K562 (cell line): Measurements from ENCODE around the gene TENT4A. TPM values are rescaled to one million over a fixed set of nuclear protein-coding genes. Genes with fewer than 3 reads are reported as not detected.
A peak's percentile ranks its signal among the peaks of the same experiment; 100 is the strongest.

Experiments used
- GABPA ChIP-seq: fragments of 200-800 bp; sonication (Bioruptor generic); conservative IDR thresholded peaks from 2 replicates; pipeline ENCODE4 v1.6.1; 2016; ENCODE audit warnings: low read depth, missing genetic modification characterization, missing compliant biosample characterization
- GATAD2A ChIP-seq: fragments of 450-650 bp; IDR thresholded peaks from 2 replicates; pipeline ENCODE4 v1.6.1; 2017
- NBN ChIP-seq: fragments of 450-650 bp; IDR thresholded peaks from 2 replicates; pipeline ENCODE4 v1.6.1; 2016; ENCODE audit warnings: low read depth, mild to moderate bottlenecking
- ZBED1 ChIP-seq: IDR thresholded peaks from 2 replicates; pipeline ENCODE4 v1.6.1; 2014
- ZFX ChIP-seq: sonication (generic); formaldehyde crosslinking; IDR thresholded peaks from 2 replicates; pipeline ENCODE4 v1.8.0; 2022; ENCODE audit warnings: mild to moderate bottlenecking, missing genetic modification reagents, moderate library complexity
- polyA plus RNA-seq, 8 experiments: library from polyadenylated mRNA; depleted of rRNA in 4 of 8; stranded (reverse) in 5 of 8; unstranded in 3 of 8; fragments of >200 nt; fragmentation: Nextera tagmentation in 2 of 8; fragmentation: Illumina TruSeq in 1 of 8; extraction: Ambion mirVana in 2 of 8; extraction: Trizol in 1 of 8; gene quantifications; 2 replicates each; pipeline versions ENCODE4 v1.2.1 to v1.2.3, GENCODE V29; 2011 to 2014; ENCODE audit warnings: inconsistent platforms in 1 of 8, missing spikeins in 1 of 8
- total RNA-seq, 7 experiments: library from RNA; depleted of rRNA in 6 of 7; stranded (reverse); fragments of >200 nt in 6 of 7; fragmentation: Illumina TruSeq in 2 of 7; extraction: Trizol in 2 of 7; gene quantifications; 2 replicates each; pipeline versions ENCODE4 v1.2.1 to v1.2.3, GENCODE V29; 2011 to 2021; ENCODE audit warnings: low replicate concordance in 1 of 7
- TF ChIP-seq, protein P1 (sequence below): fragments of 450-650 bp; IDR thresholded peaks from 2 replicates; pipeline ENCODE4 v1.6.1; 2016; ENCODE audit warnings: low read depth
- TF ChIP-seq, protein P2 (sequence below): fragments of 450-650 bp; IDR thresholded peaks from 2 replicates; pipeline ENCODE4 v1.6.1; 2016
- TF ChIP-seq, protein P3 (sequence below): sonication (generic); formaldehyde crosslinking; IDR thresholded peaks from 2 replicates; pipeline ENCODE4 v1.8.0; 2022; ENCODE audit warnings: missing genetic modification reagents, mild to moderate bottlenecking, borderline replicate concordance

The TENT4A gene
- total and polyA plus RNA-seq, 9 of the 15 experiments (the other 6 are each of a cell fraction or from before 2014, with no cell fraction given), result 1.3 to 27.3 (median 13.0) TPM

DNA sequence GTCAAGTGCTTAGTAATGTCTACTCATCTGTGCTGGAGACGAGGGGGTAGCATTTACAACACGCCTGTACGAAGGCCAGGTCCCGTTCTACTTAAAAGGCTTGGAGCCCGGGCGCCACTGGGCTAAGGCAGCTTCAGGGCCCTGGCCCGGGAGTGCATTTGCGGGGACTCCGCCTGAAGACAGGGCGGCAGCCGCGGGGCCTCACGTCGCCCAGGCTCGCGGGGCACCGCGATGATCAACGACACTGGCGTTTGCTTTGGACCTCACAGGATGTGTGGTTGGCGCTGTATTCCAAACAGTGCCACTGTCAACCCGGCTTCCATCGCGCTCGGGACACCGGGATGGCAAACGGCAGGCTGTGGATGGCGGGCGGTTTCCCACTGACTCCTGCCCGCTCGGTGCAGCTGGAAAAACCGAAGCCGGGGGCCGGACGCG, 1.1 kb upstream of the TENT4A start (continued):
- TF ChIP-seq, protein P1, sequence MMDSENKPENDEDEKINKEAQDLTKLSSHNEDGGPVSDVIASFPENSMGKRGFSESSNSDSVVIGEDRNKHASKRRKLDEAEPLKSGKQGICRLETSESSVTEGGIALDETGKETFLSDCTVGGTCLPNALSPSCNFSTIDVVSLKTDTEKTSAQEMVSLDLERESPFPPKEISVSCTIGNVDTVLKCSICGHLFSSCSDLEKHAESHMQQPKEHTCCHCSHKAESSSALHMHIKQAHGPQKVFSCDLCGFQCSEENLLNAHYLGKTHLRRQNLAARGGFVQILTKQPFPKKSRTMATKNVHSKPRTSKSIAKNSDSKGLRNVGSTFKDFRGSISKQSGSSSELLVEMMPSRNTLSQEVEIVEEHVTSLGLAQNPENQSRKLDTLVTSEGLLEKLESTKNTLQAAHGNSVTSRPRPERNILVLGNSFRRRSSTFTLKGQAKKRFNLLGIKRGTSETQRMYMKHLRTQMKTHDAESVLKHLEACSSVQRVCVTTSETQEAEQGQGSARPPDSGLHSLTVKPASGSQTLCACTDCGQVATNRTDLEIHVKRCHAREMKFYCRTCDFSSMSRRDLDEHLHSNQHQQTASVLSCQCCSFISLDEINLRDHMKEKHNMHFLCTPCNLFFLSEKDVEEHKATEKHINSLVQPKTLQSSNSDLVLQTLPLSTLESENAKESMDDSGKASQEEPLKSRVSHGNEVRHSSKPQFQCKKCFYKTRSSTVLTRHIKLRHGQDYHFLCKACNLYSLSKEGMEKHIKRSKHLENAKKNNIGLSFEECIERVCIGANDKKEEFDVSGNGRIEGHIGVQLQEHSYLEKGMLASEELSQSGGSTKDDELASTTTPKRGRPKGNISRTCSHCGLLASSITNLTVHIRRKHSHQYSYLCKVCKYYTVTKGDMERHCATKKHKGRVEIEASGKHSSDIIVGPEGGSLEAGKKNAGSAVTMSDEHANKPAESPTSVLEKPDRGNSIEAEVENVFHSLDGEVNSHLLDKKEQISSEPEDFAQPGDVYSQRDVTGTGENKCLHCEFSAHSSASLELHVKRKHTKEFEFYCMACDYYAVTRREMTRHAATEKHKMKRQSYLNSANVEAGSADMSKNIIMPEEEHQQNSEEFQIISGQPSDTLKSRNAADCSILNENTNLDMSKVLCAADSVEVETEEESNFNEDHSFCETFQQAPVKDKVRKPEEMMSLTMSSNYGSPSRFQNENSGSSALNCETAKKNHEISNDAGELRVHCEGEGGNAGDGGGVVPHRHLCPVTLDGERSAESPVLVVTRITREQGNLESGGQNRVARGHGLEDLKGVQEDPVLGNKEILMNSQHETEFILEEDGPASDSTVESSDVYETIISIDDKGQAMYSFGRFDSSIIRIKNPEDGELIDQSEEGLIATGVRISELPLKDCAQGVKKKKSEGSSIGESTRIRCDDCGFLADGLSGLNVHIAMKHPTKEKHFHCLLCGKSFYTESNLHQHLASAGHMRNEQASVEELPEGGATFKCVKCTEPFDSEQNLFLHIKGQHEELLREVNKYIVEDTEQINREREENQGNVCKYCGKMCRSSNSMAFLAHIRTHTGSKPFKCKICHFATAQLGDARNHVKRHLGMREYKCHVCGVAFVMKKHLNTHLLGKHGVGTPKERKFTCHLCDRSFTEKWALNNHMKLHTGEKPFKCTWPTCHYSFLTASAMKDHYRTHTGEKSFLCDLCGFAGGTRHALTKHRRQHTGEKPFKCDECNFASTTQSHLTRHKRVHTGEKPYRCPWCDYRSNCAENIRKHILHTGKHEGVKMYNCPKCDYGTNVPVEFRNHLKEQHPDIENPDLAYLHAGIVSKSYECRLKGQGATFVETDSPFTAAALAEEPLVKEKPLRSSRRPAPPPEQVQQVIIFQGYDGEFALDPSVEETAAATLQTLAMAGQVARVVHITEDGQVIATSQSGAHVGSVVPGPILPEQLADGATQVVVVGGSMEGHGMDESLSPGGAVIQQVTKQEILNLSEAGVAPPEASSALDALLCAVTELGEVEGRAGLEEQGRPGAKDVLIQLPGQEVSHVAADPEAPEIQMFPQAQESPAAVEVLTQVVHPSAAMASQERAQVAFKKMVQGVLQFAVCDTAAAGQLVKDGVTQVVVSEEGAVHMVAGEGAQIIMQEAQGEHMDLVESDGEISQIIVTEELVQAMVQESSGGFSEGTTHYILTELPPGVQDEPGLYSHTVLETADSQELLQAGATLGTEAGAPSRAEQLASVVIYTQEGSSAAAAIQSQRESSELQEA, result no peak
- no peak for TF ChIP-seq ZBED1
- TF ChIP-seq NBN, result no peak
- TF ChIP-seq GABPA (tag), result 0 out of 2 replicates have a peak, but pooled peaks have one; percentile 3
- no peak; the same call in 1 of the 2 replicates for TF ChIP-seq ZFX (CRISPR knock-in tag)
- TF ChIP-seq, protein P2, sequence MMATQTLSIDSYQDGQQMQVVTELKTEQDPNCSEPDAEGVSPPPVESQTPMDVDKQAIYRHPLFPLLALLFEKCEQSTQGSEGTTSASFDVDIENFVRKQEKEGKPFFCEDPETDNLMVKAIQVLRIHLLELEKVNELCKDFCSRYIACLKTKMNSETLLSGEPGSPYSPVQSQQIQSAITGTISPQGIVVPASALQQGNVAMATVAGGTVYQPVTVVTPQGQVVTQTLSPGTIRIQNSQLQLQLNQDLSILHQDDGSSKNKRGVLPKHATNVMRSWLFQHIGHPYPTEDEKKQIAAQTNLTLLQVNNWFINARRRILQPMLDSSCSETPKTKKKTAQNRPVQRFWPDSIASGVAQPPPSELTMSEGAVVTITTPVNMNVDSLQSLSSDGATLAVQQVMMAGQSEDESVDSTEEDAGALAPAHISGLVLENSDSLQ, result no peak
- no peak; the same call in 1 of the 2 replicates for TF ChIP-seq GATAD2A
- TF ChIP-seq, protein P3, sequence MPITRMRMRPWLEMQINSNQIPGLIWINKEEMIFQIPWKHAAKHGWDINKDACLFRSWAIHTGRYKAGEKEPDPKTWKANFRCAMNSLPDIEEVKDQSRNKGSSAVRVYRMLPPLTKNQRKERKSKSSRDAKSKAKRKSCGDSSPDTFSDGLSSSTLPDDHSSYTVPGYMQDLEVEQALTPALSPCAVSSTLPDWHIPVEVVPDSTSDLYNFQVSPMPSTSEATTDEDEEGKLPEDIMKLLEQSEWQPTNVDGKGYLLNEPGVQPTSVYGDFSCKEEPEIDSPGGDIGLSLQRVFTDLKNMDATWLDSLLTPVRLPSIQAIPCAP (CRISPR knock-in tag), result no peak
- TF ChIP-seq, all 486 proteins: peak for 30
